HepG2 (cell line): ENCODE data around the gene ZBTB46. TPM values are rescaled to one million over a fixed set of nuclear protein-coding genes. Genes with fewer than 3 reads are reported as not detected.

ENCODE experiments used
- ATAC-seq: fragments of 200-7000 bp; cut with Tn5 transposase; 3 replicates; pipeline ENCODE4 v1.9.1; 2020; ENCODE audit warnings: mild to moderate bottlenecking, moderate library complexity
- BruUV-seq: library from RNA; stranded (reverse); fragments of 400-500 nt; replicated peaks from 2 replicates; lab custom pipeline; 2021; lab: Mats Ljungman, UMichigan
- CTCF ChIA-PET: fragments of 300-600 bp; formaldehyde crosslinking; extraction: SDS; loops from one replicate; lab custom pipeline; 2021; ENCODE audit warnings: low total read pairs, inconsistent platforms, low intra/inter-chr PET ratio; lab: Yijun Ruan, JAX
- POLR2A ChIA-PET: fragments of 350-600 bp; sonication (Branson Sonifier 250); formaldehyde crosslinking; loops from one replicate; lab custom pipeline; 2020; ENCODE audit warnings: antibody characterized with exemption, inconsistent platforms; lab: Yijun Ruan, JAX
- DNase-seq: peaks from one replicate; pipeline ENCODE4 v3.0.0-alpha.2; 2015; ENCODE audit warnings: low spot score
- FAIRE-seq: peaks from 3 replicates; lab custom pipeline; 2011; peaks lifted over from hg19 to GRCh38; lab: Jason Lieb, UNC
- H2AFZ ChIP-seq: one replicate; pipeline ENCODE4 v1.6.1; 2011; ENCODE audit warnings: low read length, inconsistent platforms
- H3K27ac ChIP-seq: fragments of 300-600 bp; 3 replicates; pipeline ENCODE4 v1.8.0; 2011; ENCODE audit warnings: mixed run types, mild to moderate bottlenecking, mixed read lengths, low read length, inconsistent platforms; ENCODE audit not compliant: insufficient read depth; ENCODE audit errors: extremely low read length
- H3K27me3 ChIP-seq, 2 experiments: fragments of 200-600 bp in 1 of 2; 2 replicates in 1 of 2; 3 replicates in 1 of 2; pipeline versions ENCODE4 v1.6.0 to v1.8.0; 2011; ENCODE audit warnings: low read length in 2 of 2, mild to moderate bottlenecking in 2 of 2, moderate library complexity in 2 of 2, inconsistent platforms in 1 of 2; ENCODE audit not compliant: insufficient read depth in 2 of 2, control insufficient read depth in 1 of 2
- H3K36me3 ChIP-seq, 2 experiments: fragments of 200-600 bp in 1 of 2; replicated peaks in 1 of 2; 2 replicates in 1 of 2; 3 replicates in 1 of 2; pipeline versions ENCODE4 v1.5.1 to v1.8.0; 2011; ENCODE audit warnings: low read length in 2 of 2, inconsistent platforms in 1 of 2; ENCODE audit not compliant: insufficient read depth in 2 of 2, control insufficient read depth in 1 of 2
- H3K4me1 ChIP-seq: 2 replicates; pipeline ENCODE4 v1.5.1; 2012; ENCODE audit warnings: low read length, inconsistent platforms; ENCODE audit not compliant: insufficient read depth
- H3K4me2 ChIP-seq: 2 replicates; pipeline ENCODE4 v1.6.0; 2011; ENCODE audit warnings: low read depth, low read length, inconsistent platforms
- H3K4me3 ChIP-seq, 3 experiments: fragments of 200-600 bp in 1 of 3; sonication (generic), shearing (Covaris generic) in 1 of 3; replicated peaks in 1 of 3; 2 replicates each; pipeline ENCODE4 v1.5.1; 2011 to 2016; ENCODE audit warnings: low read length in 3 of 3, inconsistent platforms in 2 of 3, low read depth in 2 of 3, mild to moderate bottlenecking in 2 of 3, control low read depth in 1 of 3, mixed read lengths in 1 of 3; ENCODE audit not compliant: insufficient read depth in 1 of 3
- H3K79me2 ChIP-seq: one replicate; pipeline ENCODE4 v1.6.1; 2011; ENCODE audit warnings: low read length, inconsistent platforms; ENCODE audit not compliant: insufficient read depth
- H3K9ac ChIP-seq: 2 replicates; pipeline ENCODE4 v1.6.0; 2011; ENCODE audit warnings: mild to moderate bottlenecking, low read depth, low read length, inconsistent platforms; ENCODE audit not compliant: insufficient read depth
- H3K9me3 ChIP-seq: 2 replicates; pipeline ENCODE4 v1.5.1; 2012; ENCODE audit warnings: mild to moderate bottlenecking, low read length
- H4K20me1 ChIP-seq: 2 replicates; pipeline ENCODE4 v1.6.0; 2011; ENCODE audit warnings: inconsistent platforms, mild to moderate bottlenecking, low read length, moderate library complexity; ENCODE audit not compliant: insufficient read depth
- DPF2 ChIP-seq: sonication (generic); formaldehyde crosslinking; IDR thresholded peaks from 2 replicates; pipeline ENCODE4 v1.4.0; 2020; ENCODE audit warnings: mild to moderate bottlenecking, low read depth, missing genetic modification reagents, borderline replicate concordance
- NFE2L1 ChIP-seq: sonication (generic); formaldehyde crosslinking; IDR thresholded peaks from 2 replicates; pipeline ENCODE4 v1.4.0; 2020; ENCODE audit warnings: missing genetic modification reagents, mild to moderate bottlenecking, borderline replicate concordance
- SALL1 ChIP-seq: sonication (generic); formaldehyde crosslinking; IDR thresholded peaks from 2 replicates; pipeline ENCODE4 v1.8.0; 2022; ENCODE audit warnings: mild to moderate bottlenecking, missing genetic modification reagents
- TEAD3 ChIP-seq: optimal IDR thresholded peaks from 2 replicates; pipeline ENCODE3; 2016; ENCODE audit warnings: borderline replicate concordance
- ZNF224 ChIP-seq: sonication (generic); formaldehyde crosslinking; IDR thresholded peaks from 2 replicates; pipeline ENCODE4 v1.5.0; 2020; ENCODE audit warnings: mild to moderate bottlenecking, missing genetic modification reagents
- ZNF256 ChIP-seq: sonication (generic); formaldehyde crosslinking; conservative IDR thresholded peaks from 2 replicates; pipeline ENCODE4 v1.4.0; 2020; ENCODE audit warnings: missing genetic modification reagents
- ZNF550 ChIP-seq: sonication (generic); formaldehyde crosslinking; IDR thresholded peaks from 2 replicates; pipeline ENCODE4 v1.4.0; 2020; ENCODE audit warnings: mild to moderate bottlenecking, missing genetic modification reagents, borderline replicate concordance
- ZNF773 ChIP-seq: sonication (generic); formaldehyde crosslinking; IDR thresholded peaks from 2 replicates; pipeline ENCODE4 v1.4.0; 2020; ENCODE audit warnings: missing genetic modification reagents, borderline replicate concordance
- ZSCAN9 ChIP-seq: IDR thresholded peaks from 2 replicates; pipeline ENCODE4 v1.6.1; 2016; ENCODE audit warnings: borderline replicate concordance
- WGBS: methylation state at CpG from one replicate; pipeline ENCODE4 v1.1.6; 2017; ENCODE audit warnings: low lambda C conversion rate; 5-methylcytosine and 5-hydroxymethylcytosine counted together
- in situ Hi-C: cut with HindIII; loops from 2 replicates; pipeline ENCODE4 v1.10.0; 2017; ENCODE audit warnings: low pct_unique_long_range_greater_than_20kb; ENCODE audit not compliant: extremely low pct_ligation_motif_present
- intact Hi-C: fragments of 100-400 bp; cut with micrococcal nuclease; formaldehyde crosslinking; loops from one replicate; pipeline ENCODE4 v1.10.0; 2022; ENCODE audit not compliant: unreplicated experiment
- polyA plus RNA-seq, 8 experiments: library from polyadenylated mRNA; depleted of rRNA in 3 of 8; stranded (reverse) in 7 of 8; unstranded in 1 of 8; fragments of >200 nt; fragmentation: Illumina TruSeq in 4 of 8; extraction: Trizol in 4 of 8; gene quantifications; 2 replicates each; pipeline versions ENCODE4 v1.2.1 to v1.2.3, GENCODE V29; 2011 to 2016; ENCODE audit warnings: low read depth in 4 of 8, missing spikeins in 1 of 8, mixed read lengths in 1 of 8; ENCODE audit not compliant: insufficient read depth in 1 of 8
- total RNA-seq, 5 experiments: library from RNA; depleted of rRNA; stranded (reverse); fragments of >200 nt; fragmentation: Illumina TruSeq; extraction: Trizol; gene quantifications; 2 replicates each; pipeline ENCODE4 v1.2.3, GENCODE V29; 2016; ENCODE audit warnings: low read depth in 1 of 5
- TF ChIP-seq, protein P1 (sequence below): sonication (generic); formaldehyde crosslinking; IDR thresholded peaks from 2 replicates; pipeline ENCODE4 v1.4.0; 2020; ENCODE audit warnings: missing genetic modification reagents
- TF ChIP-seq, protein P2 (sequence below): sonication (generic); formaldehyde crosslinking; IDR thresholded peaks from 2 replicates; pipeline ENCODE4 v1.8.0; 2022; ENCODE audit warnings: missing genetic modification reagents, low read depth, mild to moderate bottlenecking, borderline replicate concordance
- TF ChIP-seq, protein P3 (sequence below): sonication (generic); formaldehyde crosslinking; IDR thresholded peaks from 2 replicates; pipeline ENCODE4 v1.5.0; 2020; ENCODE audit warnings: mild to moderate bottlenecking, missing genetic modification reagents, moderate library complexity
- TF ChIP-seq, protein P4 (sequence below): sonication (generic); formaldehyde crosslinking; IDR thresholded peaks from 2 replicates; pipeline ENCODE4 v1.9.0; 2021; ENCODE audit warnings: missing genetic modification reagents, mild to moderate bottlenecking, borderline replicate concordance
- TF ChIP-seq, protein P5 (sequence below): sonication (generic); formaldehyde crosslinking; IDR thresholded peaks from 2 replicates; pipeline ENCODE4 v1.8.0; 2022; ENCODE audit warnings: mild to moderate bottlenecking, missing genetic modification reagents, moderate library complexity
- TF ChIP-seq, protein P6 (sequence below): sonication (generic); formaldehyde crosslinking; IDR thresholded peaks from 2 replicates; pipeline ENCODE4 v1.5.0; 2020; ENCODE audit warnings: missing genetic modification reagents, mild to moderate bottlenecking, borderline replicate concordance

Gene ZBTB46
- total and polyA plus RNA-seq, 2 of the 13 experiments (the other 11 are each of a cell fraction or from before 2014, with no cell fraction given) = 1.6 to 13.5 TPM

DNA sequence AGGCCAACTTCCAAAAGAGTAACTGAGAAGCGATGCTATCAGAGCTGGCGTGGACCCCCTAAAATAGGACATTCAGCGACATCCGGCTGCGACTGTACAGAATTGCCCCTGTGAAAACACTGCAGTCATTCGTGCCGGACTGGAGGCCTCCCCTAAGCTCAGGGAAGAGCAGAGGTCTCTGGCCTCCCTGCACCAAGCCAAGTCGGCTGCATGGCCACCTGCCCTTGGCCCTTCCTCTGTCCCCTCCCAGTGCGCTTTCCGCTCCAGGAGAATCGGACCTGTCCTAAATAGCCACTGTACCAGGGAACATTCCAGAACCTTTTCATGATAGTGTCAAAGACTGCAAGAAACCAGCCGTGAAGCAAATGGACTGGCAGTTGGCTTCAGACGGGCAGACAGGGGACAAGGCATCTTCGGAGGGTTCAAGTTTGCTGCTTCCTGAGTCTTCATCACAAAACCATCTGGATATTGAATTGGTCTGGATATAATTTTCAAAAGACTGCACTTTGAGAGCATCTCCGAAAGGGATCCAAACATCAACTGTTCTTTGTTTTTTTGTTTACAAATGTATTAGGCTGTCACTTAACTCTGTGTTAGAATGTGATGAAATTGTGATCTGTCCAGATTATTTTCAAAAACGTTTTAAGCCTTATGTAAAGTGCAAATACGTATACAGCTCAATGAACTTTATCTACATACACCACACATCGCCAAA is 75.0 kb downstream of the ZBTB46 start:
- Histone ChIP-seq H3K4me3 (no peak overlapping the region), H3K27ac (no peak overlapping the region), H3K4me1 (peaks cover 29% of the 10 kb centered on the region), H4K20me1 (no peaks in the 10 kb centered on the region), H3K4me2 (no peak overlapping the region), H3K36me3 (no peaks in the 10 kb centered on the region), H2AFZ (no peak overlapping the region), H3K9me3 (no peaks in the 10 kb centered on the region), H3K27me3 (peaks cover 0 to 3% of the 10 kb centered on the region in 2 experiments; a peak in 1 of 5 replicates), H3K79me2 (no peaks in the 10 kb centered on the region), H3K9ac (no peak overlapping the region)
- FAIRE-seq (peak; percentile 21), DNase-seq (no peak), ATAC-seq (peak; percentile 24)
- 61% methylated on average over 12 of the region's 18 CpGs for WGBS
- CTCF ChIA-PET = no interaction called here
- no TSS peak for BruUV-seq
- POLR2A ChIA-PET = interaction anchor here (0.7 to 2.0 kb wide), 3 partner anchors 13 to 141 kb away, joined by 3 to 5 read pairs (median 4); partner anchors contain the start of gene TPD52L2
- intact Hi-C loops = no loop called here
- in situ Hi-C loops = no loop called here
- TF ChIP-seq ZNF256 = no peak
- TF ChIP-seq ZSCAN9 (CRISPR knock-in tag) = no peak
- TF ChIP-seq TEAD3 (CRISPR knock-in tag) = no peak
- TF ChIP-seq, protein P1, sequence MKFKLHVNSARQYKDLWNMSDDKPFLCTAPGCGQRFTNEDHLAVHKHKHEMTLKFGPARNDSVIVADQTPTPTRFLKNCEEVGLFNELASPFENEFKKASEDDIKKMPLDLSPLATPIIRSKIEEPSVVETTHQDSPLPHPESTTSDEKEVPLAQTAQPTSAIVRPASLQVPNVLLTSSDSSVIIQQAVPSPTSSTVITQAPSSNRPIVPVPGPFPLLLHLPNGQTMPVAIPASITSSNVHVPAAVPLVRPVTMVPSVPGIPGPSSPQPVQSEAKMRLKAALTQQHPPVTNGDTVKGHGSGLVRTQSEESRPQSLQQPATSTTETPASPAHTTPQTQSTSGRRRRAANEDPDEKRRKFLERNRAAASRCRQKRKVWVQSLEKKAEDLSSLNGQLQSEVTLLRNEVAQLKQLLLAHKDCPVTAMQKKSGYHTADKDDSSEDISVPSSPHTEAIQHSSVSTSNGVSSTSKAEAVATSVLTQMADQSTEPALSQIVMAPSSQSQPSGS (CRISPR knock-in tag) = 0 out of 2 replicates have a peak, but pooled peaks have one; percentile 14
- TF ChIP-seq, protein P2, sequence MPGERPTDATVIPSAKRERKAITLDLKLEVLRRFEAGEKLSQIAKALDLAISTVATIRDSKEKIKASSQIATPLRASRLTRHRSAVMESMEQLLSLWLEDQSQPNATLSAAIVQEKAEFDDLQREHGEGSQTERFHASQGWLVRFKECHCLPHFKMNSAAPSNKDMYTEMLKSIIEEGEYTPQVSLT (CRISPR knock-in tag) = no peak
- TF ChIP-seq, protein P3, sequence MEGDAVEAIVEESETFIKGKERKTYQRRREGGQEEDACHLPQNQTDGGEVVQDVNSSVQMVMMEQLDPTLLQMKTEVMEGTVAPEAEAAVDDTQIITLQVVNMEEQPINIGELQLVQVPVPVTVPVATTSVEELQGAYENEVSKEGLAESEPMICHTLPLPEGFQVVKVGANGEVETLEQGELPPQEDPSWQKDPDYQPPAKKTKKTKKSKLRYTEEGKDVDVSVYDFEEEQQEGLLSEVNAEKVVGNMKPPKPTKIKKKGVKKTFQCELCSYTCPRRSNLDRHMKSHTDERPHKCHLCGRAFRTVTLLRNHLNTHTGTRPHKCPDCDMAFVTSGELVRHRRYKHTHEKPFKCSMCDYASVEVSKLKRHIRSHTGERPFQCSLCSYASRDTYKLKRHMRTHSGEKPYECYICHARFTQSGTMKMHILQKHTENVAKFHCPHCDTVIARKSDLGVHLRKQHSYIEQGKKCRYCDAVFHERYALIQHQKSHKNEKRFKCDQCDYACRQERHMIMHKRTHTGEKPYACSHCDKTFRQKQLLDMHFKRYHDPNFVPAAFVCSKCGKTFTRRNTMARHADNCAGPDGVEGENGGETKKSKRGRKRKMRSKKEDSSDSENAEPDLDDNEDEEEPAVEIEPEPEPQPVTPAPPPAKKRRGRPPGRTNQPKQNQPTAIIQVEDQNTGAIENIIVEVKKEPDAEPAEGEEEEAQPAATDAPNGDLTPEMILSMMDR (CRISPR knock-in tag) = 0 out of 2 replicates have a peak, but pooled peaks have one; percentile 22
- TF ChIP-seq ZNF224 (CRISPR knock-in tag) = no peak
- TF ChIP-seq ZNF550 (CRISPR knock-in tag) = 0 out of 2 replicates have a peak, but pooled peaks have one; percentile 45
- TF ChIP-seq, protein P4, sequence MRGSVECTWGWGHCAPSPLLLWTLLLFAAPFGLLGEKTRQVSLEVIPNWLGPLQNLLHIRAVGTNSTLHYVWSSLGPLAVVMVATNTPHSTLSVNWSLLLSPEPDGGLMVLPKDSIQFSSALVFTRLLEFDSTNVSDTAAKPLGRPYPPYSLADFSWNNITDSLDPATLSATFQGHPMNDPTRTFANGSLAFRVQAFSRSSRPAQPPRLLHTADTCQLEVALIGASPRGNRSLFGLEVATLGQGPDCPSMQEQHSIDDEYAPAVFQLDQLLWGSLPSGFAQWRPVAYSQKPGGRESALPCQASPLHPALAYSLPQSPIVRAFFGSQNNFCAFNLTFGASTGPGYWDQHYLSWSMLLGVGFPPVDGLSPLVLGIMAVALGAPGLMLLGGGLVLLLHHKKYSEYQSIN (CRISPR knock-in tag) = no peak
- TF ChIP-seq, protein P5, sequence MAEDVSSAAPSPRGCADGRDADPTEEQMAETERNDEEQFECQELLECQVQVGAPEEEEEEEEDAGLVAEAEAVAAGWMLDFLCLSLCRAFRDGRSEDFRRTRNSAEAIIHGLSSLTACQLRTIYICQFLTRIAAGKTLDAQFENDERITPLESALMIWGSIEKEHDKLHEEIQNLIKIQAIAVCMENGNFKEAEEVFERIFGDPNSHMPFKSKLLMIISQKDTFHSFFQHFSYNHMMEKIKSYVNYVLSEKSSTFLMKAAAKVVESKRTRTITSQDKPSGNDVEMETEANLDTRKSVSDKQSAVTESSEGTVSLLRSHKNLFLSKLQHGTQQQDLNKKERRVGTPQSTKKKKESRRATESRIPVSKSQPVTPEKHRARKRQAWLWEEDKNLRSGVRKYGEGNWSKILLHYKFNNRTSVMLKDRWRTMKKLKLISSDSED (CRISPR knock-in tag) = no peak
- 0 out of 2 replicates have a peak, but pooled peaks have one; percentile 39 for TF ChIP-seq SALL1 (CRISPR knock-in tag)
- TF ChIP-seq, protein P6, sequence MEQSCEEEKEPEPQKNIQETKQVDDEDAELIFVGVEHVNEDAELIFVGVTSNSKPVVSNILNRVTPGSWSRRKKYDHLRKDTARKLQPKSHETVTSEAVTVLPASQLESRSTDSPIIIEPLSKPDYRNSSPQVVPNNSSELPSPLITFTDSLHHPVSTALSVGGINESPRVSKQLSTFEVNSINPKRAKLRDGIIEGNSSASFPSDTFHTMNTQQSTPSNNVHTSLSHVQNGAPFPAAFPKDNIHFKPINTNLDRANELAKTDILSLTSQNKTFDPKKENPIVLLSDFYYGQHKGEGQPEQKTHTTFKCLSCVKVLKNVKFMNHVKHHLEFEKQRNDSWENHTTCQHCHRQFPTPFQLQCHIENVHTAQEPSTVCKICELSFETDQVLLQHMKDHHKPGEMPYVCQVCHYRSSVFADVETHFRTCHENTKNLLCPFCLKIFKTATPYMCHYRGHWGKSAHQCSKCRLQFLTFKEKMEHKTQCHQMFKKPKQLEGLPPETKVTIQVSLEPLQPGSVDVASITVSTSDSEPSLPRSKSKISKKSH (CRISPR knock-in tag) = 0 out of 2 replicates have a peak, but pooled peaks have one; percentile 43
- TF ChIP-seq NFE2L1 = 0 out of 2 replicates have a peak, but pooled peaks have one; percentile 49
- TF ChIP-seq DPF2 = no peak
- no peak for TF ChIP-seq ZNF773 (CRISPR knock-in tag)
